ENCODE measurements around the gene S100A11.
A peak's percentile ranks its signal among the peaks of the same experiment; 100 is the strongest.

The S100A11 gene

GRCh38 chr1:152003846-152004442 lies 32.9 kb downstream of the S100A11 start:
- DNase-seq, result no peak

GRCh38 chr1:152002960-152003359 lies 33.8 kb downstream of the S100A11 start:
- no peak for DNase-seq

- peak; percentile 49 for DNase-seq
Observed at GRCh38 chr1:152001631-152002584, 34.9 kb downstream of the S100A11 start.

DNA sequence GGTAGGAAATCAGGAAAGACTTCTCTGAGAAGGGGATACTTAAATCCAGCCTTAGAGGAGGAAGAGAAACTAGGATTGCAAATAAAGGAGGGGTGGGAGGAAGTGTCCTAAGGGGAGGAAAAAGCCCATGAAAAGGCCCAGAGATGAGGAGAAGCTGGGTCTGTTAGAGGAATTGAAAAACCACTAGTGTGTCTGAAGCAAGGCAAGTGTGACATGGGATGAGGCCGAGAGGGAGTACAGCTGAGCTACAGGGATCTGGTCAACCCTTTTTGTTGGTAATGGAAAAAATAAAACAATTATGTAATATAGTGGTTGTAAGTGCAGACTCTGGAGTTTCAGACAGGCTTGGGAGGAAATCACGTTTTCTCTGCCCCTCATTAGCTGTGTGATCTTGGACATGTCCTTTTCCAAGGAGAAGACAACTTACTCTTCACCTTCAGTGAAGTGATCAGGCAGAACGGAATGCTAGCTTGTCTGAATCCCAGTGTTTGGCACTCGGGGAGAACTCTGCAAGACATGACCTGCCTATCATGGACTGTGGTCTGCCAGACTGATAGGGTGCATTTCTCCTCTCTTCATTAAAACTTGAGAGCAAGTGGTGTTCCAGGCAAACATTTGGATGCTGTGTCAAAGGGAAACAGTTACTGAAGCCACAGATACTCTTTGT lies 35.7 kb downstream of the S100A11 start:
- no peak for DNase-seq

DNA sequence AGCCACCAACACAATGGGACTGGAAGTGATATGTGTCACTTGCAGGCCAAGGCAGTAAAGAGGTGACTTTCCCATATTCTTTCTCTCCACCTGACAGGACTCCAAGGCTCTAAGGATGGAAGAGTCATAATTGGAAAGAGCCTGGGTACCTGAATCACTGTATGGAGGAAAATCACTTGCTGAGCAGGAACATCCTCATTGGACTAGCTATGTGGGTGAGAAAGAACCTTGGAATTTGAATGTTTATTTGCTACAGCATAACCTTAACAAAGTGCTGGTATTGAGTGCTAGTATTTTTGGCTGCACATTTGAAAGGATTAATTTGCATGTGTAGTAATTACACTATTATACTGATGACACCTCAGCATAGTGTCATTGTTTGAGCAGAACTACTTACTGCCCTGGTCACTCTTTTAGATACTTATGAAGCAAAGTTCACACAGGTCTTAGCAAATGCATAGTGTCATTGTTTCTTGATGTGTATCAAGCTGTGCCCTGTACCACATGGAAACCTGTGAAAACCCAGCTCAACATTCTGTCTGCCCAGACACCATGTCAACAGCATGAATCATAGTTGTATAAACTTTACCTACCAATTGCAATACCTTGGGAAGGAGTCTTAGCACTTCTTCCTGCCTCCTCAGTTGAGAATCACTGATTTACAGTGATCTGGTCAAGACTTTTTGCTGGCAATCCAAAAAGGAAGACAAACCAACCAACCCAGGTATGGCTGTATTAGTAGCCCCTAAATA lies 38.0 kb downstream of the S100A11 start:
- no peak for DNase-seq

GRCh38 chr1:151997284-151997570 lies 39.6 kb downstream of the S100A11 start:
- DNase-seq, result no peak

GRCh38 chr1:151995774-151996173 lies 41.0 kb downstream of the S100A11 start:
- DNase-seq, result no peak

- no peak for DNase-seq
Observed at GRCh38 chr1:151994956-151995355, 41.8 kb downstream of the S100A11 start.

- peak; percentile 62 for DNase-seq
Observed at GRCh38 chr1:151993734-151994496, 42.9 kb downstream of the S100A11 start, which contains the start of gene S100A10. TSS of gene S100A10 (minus strand) at chr1:151993859. CDS start at chr1:151986230, 7,629 bp downstream.

GRCh38 chr1:151993084-151993733 lies 43.6 kb downstream of the S100A11 start:
- DNase-seq, result peak; percentile 76

DNA sequence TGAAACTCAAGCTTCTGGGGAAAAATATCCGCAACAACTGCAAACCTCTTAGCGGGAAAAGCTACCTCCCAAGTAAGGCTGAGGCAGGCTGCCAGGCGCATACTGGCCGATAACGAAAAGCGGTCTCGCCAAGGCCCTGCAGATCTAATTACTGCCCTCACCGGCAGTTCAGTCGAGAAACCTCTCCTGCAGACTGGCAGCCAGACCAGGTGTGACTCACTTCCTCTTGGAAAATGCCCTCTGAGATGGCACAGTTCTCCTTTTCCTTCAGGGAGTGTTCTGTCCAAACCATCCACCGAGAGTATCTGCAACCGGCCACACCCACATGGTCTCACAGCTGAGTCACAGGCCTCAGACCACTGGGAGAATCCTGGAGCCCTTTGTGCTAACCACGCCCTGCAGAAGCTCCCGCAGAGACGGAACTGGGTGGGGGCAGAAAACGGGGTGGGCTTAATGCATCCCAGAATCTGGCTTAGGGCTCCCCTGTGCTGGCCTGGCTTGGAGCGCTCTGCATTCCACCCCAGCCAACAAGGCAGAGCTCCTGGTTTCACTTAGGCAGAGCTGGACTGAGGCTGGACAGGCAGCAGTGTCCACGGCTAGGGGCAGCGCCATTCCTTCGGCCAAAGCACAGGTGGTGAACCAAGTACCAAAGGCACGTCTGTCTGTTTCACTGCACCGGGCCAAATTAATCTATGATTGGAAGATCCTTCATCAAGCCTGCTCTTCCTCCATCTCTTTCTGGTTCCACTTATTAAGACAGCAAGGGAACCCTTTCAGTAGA lies 44.3 kb downstream of the S100A11 start:
- peak; percentile 46 for DNase-seq

DNA sequence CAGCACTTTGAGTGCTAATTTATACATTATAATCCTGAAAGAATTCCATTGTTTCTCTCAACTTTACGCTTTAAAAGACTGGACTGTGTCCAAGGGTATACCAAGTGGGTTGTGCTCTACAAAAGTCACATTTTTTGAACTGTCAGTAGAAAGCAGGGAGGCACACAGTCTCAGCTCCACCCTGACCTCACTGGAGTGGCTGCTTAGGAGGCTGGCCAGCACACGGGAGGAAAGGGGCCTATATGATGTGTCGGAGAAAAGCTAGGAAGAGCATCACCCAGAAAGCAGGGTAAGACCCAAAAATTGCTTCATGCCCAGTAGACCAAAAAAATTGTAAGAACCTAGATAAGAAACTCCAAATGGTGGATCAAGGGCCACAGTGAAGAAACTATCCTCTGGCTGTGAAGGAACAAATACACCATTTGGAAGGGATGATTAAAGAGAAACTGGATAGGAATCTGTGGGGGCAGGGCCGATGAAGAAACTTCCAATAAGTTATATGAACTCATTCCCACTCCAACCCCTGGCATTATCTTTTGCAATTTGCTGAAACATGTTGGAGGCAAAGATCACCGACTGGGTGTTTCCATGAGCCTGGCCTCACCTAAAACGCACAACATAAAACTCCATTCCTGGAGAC lies 45.0 kb downstream of the S100A11 start:
- no peak for DNase-seq

GRCh38 chr1:151990856-151991198 lies 46.0 kb downstream of the S100A11 start:
- peak; percentile 23 for DNase-seq

DNA sequence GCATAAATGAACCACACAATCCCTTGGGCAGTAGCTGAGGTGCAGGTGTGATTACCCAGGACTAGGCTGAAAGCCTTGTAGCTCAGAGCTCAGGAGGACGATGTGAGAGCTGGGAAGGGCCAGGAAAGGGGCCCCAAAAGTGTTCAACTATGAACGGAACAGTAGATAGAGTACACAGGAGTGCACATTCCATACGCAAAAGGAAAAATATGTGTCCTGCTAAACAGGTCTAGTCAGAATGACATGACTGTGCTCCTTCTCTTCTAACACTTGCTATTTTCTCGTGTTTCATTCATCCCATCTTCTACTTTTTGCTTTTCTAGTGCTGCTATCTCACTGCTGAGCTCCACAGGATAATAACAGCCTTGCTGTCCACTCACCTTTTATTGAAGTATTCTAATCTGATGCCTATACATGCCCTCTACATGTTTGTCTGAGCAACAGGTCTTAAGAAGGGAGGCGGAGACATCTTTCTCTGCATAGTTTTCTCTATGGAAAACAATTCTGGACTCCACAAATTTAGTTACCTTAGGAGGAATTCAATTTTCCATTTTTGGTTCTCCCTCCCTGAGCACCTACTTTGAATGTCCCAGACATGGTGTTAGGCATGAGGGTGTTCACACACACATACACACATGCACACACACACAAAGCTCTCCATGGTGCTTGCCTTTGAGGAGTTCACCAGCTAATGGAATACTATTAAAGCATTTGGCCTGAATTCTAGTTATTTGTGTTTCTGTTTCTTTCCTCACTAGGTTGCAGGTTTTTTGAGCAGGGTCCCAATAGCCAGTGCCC lies 46.5 kb downstream of the S100A11 start:
- no peak for DNase-seq

DNA sequence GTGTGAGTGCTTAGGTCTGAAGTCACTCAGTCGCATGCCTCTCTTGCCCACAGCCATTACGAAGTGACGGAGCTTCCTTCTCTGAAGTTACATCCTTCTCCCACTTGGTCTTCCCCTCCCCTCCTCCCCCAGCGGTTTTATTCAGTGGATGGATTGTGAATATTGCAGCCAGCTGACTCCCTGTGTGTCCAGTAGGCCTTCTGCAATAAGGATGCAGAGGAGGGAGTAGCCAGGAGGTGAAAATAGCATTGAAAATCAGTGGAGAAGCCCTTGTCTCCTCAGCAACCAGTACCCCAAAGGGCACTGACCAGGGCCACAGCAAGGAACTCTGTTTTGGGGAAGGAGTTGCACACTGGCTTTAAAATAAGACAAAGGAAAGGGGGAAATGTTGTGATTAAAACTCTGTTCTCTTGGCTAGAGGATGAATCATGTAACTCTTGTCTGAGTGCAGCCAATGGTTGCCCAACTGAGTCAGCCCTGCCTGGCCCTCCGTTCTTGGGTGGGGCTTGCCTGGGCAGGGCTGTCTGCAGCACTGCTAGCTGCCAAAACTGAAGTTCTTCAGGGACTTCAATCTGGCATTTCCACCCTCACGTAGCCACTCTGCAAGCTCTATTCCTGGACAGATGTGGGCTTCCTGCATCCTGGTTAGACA lies 47.5 kb downstream of the S100A11 start:
- DNase-seq, result no peak

DNA sequence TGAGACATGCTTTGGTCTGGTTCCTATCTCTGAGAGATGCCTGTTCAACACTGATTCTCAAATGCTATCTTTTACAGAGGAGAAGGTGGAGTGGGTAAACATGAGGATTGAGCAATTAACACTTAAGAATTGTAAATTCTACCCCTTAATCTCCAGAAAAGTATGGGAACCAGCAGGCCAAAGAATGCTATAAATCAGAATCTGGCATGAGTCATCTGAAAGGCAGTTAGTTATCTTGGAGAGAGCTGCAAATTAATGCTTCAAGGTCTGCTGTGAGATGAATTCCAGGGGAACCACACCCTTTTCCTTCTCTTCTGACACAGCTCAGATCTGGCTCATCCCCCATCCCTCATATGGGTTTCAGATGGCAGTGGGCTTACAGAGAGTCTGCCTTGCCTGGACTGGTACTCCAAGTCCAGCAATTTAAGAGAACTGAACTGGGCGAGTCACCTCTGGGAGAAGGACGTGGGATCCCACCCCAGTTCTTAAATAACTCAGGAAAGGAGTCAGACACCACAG lies 48.3 kb downstream of the S100A11 start:
- DNase-seq, result no peak

DNA sequence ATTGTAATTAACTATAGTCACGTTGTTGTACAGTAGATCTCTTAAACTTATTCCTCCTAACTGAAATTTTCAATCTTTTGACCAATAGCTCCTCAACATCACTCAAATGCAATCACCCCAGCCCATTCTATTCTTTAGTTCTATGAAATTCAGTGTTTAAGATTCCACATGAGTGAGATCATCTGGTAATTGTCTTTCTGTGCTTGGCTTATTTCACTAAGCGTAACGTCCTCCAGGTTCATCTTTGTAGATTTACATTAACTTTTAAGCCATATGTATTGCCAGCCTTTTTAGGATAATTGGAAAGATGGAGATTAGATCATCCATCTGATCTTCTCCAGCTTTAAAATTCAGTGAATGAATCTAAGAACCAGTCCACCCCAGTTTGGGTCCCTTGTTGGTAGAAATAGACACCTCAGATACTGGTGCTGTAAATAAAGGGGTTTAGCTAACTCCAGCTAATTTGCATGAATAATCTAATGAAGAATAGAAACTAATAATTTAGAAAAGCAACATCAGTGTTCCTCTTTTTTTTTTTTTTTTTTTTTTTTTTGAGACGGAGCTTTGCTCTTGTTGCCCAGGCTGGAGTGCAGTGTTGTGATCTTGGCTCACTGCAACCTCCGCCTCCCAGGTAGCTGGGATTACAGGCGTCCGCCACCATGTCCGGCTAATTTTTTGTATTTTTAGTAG lies 50.2 kb downstream of the S100A11 start:
- DNase-seq, result no peak

DNA sequence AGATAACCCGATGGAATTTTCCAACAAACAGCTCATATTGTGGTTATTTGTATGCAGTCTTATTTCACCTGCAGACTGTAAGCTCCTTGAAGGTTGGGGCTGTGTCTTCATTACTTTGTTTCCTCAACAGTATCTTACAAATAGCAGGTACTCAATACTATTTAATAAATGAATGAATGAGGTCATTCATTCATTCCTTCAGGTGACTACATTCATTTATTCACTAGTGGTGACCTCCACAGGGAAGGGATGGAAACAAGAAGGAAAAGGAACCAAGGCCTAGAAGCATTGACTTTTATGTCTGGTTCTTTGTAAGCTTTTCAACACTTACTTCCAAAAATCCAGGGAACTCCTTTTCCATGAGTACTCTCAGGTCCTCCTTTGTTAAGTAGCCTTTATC lies 51.0 kb downstream of the S100A11 start:
- no peak for DNase-seq

Data from right kidney (tissue), 1 donor.